ENCODE results near the gene SUCLG1. TPM values are rescaled to one million over a fixed set of nuclear protein-coding genes. Genes with fewer than 3 reads are reported as not detected.

SUCLG1 gene
- total and polyA plus RNA-seq, 2 of the 8 experiments (the other 6 are each of a cell fraction or from before 2014, with no cell fraction given) = 19.9 to 40.0 TPM

GRCh38 chr2:84393829-84394228, 65.3 kb downstream of the SUCLG1 start (continued):
- TF ChIP-seq CHD7 (IDR thresholded peaks at IDR 0.05; ENCODE audit: insufficient replicate concordance, low read length) = no peak
- TF ChIP-seq CBX5 (IDR thresholded peaks at IDR 0.05; ENCODE audit: low read depth, low read length) = no peak
- no peak for TF ChIP-seq EGR1 (IDR thresholded peaks at IDR 0.05; ENCODE audit: borderline replicate concordance, low read depth, low read length)
- no peak for TF ChIP-seq SP4 (IDR thresholded peaks at IDR 0.05; ENCODE audit: low read length)
- TF ChIP-seq HDAC6 (IDR thresholded peaks at IDR 0.05; ENCODE audit: low read depth, low read length) = no peak
- no peak for TF ChIP-seq CEBPB (IDR thresholded peaks at IDR 0.05; ENCODE audit: low read depth, low read length)
- no peak for TF ChIP-seq GABPA (IDR thresholded peaks at IDR 0.05; ENCODE audit: borderline replicate concordance, insufficient read depth, low read length)
- TF ChIP-seq TCF12 (IDR thresholded peaks at IDR 0.05; ENCODE audit: low read depth, low read length) = no peak
- no peak for TF ChIP-seq SUZ12 (IDR thresholded peaks at IDR 0.05; ENCODE audit: low read length)
- no peak for TF ChIP-seq CBX8 (IDR thresholded peaks at IDR 0.05; ENCODE audit: borderline replicate concordance, low read depth, low read length)
- no peak for TF ChIP-seq YY1 (IDR thresholded peaks at IDR 0.05; ENCODE audit: low read depth, low read length)
- no peak for TF ChIP-seq GTF2F1 (IDR thresholded peaks at IDR 0.05; ENCODE audit: borderline replicate concordance, low read depth, low read length)
- no peak for TF ChIP-seq POLR2AphosphoS5 (IDR thresholded peaks at IDR 0.05; ENCODE audit: low read depth, low read length)

All from H1 (cell line).